GM21447 (cell line): ENCODE measurements around the gene SNW1.
A peak's percentile ranks its signal among the peaks of the same experiment; 100 is the strongest.
"Not testable (repeated sequence)": the region's sequence is repeated elsewhere in the genome, so short reads cannot be mapped to it uniquely, and the experiment has no call there.

ENCODE experiments used
- ATAC-seq: cut with Tn5 transposase; IDR thresholded peaks from one replicate; pipeline ENCODE4 v1.9.1; 2021; ENCODE audit not compliant: unreplicated experiment

Gene SNW1

GRCh38 chr14:77760381-77761204 lies at the start of gene SNW1:
Gene SNW1 (minus strand): TSS chr14:77761156. CDS start chr14:77761127, 29 bp downstream.
- peak; percentile 95 for ATAC-seq

- ATAC-seq = no peak
Observed at GRCh38 chr14:77809011-77809410, 48.1 kb upstream of the SNW1 start.

GRCh38 chr14:77808250-77808649 lies 47.3 kb upstream of the SNW1 start:
- ATAC-seq = no peak

- no peak for ATAC-seq
Observed at GRCh38 chr14:77805706-77806105, 44.8 kb upstream of the SNW1 start.

GRCh38 chr14:77804592-77804991 lies 43.6 kb upstream of the SNW1 start:
- no peak for ATAC-seq

- ATAC-seq = no peak
Observed at GRCh38 chr14:77800814-77801213, 39.9 kb upstream of the SNW1 start.

- peak; percentile 93 for ATAC-seq
Observed at GRCh38 chr14:77799863-77800730, 39.1 kb upstream of the SNW1 start, which contains the start of gene ADCK1. Gene ADCK1 (plus strand): TSS chr14:77800109. CDS start chr14:77818979, 18,870 bp downstream.

GRCh38 chr14:77799456-77799855 lies 38.5 kb upstream of the SNW1 start:
- not testable (repeated sequence) for ATAC-seq

- ATAC-seq = no peak
Observed at GRCh38 chr14:77794357-77794756, 33.4 kb upstream of the SNW1 start.

- not testable (repeated sequence) for ATAC-seq
Observed at GRCh38 chr14:77793255-77793654, 32.3 kb upstream of the SNW1 start.

GRCh38 chr14:77791225-77791600 lies 30.3 kb upstream of the SNW1 start:
- no peak for ATAC-seq

- no peak for ATAC-seq
Observed at GRCh38 chr14:77790566-77791224, 29.7 kb upstream of the SNW1 start.

- no peak for ATAC-seq
Observed at GRCh38 chr14:77786148-77786547, 25.2 kb upstream of the SNW1 start.

- no peak for ATAC-seq
Observed at GRCh38 chr14:77782202-77782601, 21.2 kb upstream of the SNW1 start.

- ATAC-seq = not testable (repeated sequence)
Observed at GRCh38 chr14:77773966-77774365, 13.0 kb upstream of the SNW1 start.

- not testable (repeated sequence) for ATAC-seq
Observed at GRCh38 chr14:77768442-77769069, 7.6 kb upstream of the SNW1 start.

- no peak for ATAC-seq
Observed at GRCh38 chr14:77763978-77764377, 3.0 kb upstream of the SNW1 start.

- no peak for ATAC-seq
Observed at GRCh38 chr14:77763316-77763715, 2.4 kb upstream of the SNW1 start.

- peak; percentile 23 for ATAC-seq
Observed at GRCh38 chr14:77761205-77761931, 412 bp upstream of the SNW1 start.
